Urothelium cell line (cell line): ENCODE results near the gene SLC25A44.
"Not testable (repeated sequence)": the region's sequence is repeated elsewhere in the genome, so short reads cannot be mapped to it uniquely, and the experiment has no call there.

Experiments
- DNase-seq: peaks from one replicate; pipeline ENCODE4 v3.0.0; 2011; ENCODE audit warnings: low spot score, mixed read lengths
- FAIRE-seq: peaks from 2 replicates; lab custom pipeline; 2011; peaks lifted over from hg19 to GRCh38; lab: Jason Lieb, UNC

Gene SLC25A44

DNA sequence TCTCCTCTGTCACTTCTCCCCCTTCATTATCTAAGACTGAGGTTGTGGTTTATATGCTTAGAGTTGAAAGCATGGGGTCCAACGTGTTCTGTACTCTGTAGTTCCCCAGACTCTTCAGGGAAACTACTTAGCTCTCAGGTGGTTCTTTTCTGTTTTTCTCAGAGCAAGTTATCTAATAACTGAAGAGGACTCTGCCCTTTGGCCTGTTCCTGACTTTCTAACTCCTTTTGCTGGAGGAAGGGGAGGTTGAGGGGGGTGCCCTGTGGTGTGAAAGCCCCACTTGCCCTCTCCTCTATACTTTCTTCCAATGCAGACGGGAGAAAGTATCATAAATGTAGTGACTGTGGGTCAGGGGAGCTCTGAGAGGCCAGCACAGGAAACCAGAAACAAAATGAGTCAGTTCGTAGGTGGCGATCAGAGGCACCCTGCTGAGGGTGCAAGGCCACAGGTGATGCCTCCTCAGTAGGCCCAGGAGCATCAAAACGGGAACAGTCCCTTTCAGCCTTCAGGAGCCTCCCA, 5.0 kb downstream of the SLC25A44 start:
- no peak for FAIRE-seq
- DNase-seq, result no peak

- DNase-seq, result no peak
- no peak for FAIRE-seq
Measured at GRCh38 chr1:156200044-156200443, 6.1 kb downstream of the SLC25A44 start.

- FAIRE-seq (no peak), DNase-seq (no peak)
Measured at GRCh38 chr1:156203331-156203730, 9.4 kb downstream of the SLC25A44 start.

DNA sequence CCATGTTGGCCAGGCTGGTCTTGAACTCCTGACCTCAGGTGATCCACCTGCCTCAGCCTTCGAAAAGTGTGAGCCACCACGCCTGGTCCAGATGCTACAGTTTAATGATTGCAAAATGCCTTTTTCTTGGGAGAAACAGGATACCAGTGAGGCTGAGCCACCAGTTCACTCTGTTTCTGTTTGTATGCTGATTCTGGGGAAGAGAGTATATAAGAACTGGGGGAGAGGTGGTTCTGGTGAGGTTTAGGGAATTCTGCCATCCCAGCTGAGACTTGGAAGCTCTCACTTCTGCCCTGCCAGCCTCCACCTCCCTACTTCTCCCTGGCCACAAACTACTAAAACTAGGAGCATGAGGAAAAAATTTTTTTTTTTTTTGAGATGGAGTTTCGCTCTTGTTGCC, 10.8 kb downstream of the SLC25A44 start:
- FAIRE-seq (no peak), DNase-seq (no peak)

- no peak for FAIRE-seq
- DNase-seq, result no peak
Measured at GRCh38 chr1:156211243-156211642, 17.3 kb downstream of the SLC25A44 start.

- FAIRE-seq (no peak), DNase-seq (no peak)
Measured at GRCh38 chr1:156212130-156212529, 18.2 kb downstream of the SLC25A44 start.

GRCh38 chr1:156212833-156213643, 19.1 kb downstream of the SLC25A44 start, which contains the start of gene PMF1:
PMF1 (plus strand) TSS chr1:156213007; CDS start chr1:156213016, 9 bp downstream.
- FAIRE-seq (no peak), DNase-seq (peak; percentile 99)

DNA sequence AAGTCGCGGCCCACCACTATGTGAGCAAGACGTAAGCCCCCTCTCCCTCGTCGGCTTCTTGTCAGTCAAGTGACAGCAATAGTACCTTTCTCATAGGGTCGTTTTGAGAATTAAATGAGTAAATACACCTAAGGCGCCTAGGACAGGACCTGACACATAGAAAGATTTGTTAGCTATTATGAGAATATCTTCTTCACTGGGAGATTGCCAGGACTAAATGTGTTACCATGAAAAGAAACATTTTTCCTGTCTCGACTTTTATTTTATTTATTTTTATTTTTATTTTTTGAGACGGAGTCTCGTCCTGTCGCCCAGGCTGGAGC, 19.7 kb downstream of the SLC25A44 start:
- DNase-seq (no peak), FAIRE-seq (no peak)

GRCh38 chr1:156214024-156214748, 20.3 kb downstream of the SLC25A44 start:
- FAIRE-seq (no peak), DNase-seq (peak; percentile 65)

DNA sequence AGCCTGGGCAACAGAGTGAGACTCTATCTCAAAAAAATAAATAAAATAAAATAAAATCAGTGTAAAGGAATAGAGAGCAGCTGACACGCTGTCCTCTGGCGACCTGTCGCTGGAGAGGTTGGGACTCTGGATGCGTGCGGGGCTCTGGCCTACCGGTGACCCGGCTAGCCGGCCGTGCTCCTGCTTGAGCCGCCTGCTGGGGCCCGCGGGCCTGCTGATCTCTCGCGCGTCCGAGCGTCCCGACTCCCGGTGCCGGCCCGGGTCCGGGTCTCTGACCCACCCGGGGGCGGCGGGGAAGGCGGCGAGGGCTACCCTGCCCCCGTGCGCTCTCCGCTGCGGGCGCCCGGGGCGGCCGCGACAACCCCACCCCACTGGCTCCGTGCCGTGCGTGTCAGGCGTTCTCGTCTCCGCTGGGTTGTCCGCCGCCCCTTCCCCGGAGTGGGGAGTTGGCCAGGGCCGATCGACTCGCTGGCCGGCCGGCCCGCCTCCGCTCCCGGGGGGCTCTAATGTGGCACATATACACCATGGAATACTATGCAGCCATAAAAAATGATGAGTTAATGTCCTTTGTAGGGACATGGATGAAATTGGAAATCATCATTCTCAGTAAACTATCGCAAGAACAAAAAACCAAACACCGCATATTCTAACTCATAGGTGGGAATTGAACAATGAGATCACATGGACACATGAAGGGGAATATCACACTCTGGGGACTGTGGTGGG, 22.6 kb downstream of the SLC25A44 start:
- peak; percentile 100 for FAIRE-seq
- not testable (repeated sequence) for DNase-seq

- DNase-seq (no peak), FAIRE-seq (no peak)
Measured at GRCh38 chr1:156217871-156218270, 24.0 kb downstream of the SLC25A44 start.

- FAIRE-seq (no peak), DNase-seq (no peak)
Measured at GRCh38 chr1:156220226-156220625, 26.3 kb downstream of the SLC25A44 start.

GRCh38 chr1:156221986-156222692, 28.2 kb downstream of the SLC25A44 start:
- FAIRE-seq (no peak), DNase-seq (no peak)

- no peak for FAIRE-seq
- DNase-seq, result no peak
Measured at GRCh38 chr1:156225677-156226014, 31.7 kb downstream of the SLC25A44 start.

- FAIRE-seq (no peak), DNase-seq (no peak)
Measured at GRCh38 chr1:156226116-156226538, 32.2 kb downstream of the SLC25A44 start.

- no peak for FAIRE-seq
- DNase-seq, result no peak
Measured at GRCh38 chr1:156226782-156227181, 32.9 kb downstream of the SLC25A44 start.

DNA sequence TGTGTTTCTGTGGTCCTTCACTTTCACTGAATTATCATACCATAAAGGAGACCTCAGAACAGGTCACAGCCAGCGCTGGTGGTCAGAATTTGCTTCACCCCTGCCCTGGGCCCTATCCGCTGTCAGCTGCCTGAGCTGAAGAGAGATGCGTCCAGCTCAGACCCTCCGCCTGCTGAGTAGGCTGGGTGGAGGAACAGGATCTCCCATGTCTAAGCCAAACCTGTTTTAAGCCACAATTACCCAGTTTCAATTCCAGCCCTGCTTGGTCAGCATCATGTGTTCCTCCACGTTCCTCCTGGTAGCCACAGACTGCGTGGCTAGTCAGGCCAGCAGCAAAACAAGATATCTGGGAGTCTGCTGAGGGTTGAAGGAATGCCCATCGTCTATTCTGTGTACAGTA, 34.6 kb downstream of the SLC25A44 start:
- FAIRE-seq (no peak), DNase-seq (no peak)

DNA sequence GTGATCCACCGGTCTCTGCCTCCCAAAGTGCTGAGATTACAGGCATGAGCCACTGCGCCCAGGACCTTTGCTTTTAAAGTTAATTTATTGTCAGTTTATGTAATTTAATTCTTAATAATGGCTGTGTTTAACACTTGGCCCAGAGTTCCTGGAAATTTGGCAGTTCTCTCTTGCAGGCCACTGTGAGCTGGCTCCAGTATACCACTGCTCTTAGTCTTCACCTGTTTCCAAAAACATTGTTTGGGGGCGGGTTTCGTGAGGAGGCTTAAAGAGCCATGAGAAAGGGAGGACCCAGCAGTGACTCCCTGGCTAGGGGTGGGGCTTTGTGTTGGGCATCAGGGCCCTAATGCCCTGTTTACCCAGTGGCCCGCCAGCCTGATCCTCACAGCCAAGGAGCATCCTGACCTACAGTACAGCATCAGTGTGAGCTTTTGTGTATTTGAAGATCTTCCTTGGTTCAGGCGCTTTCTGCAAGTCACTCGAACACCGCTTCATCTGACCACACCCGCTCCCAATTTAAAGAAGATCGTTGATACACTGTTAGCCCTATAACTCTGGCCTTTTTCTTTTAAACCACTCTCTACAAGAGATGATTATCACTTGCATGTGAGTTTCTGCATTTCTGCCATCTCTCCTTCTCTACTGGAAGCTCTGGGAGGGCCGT, 36.0 kb downstream of the SLC25A44 start:
- FAIRE-seq (no peak), DNase-seq (no peak)

- no peak for DNase-seq
- no peak for FAIRE-seq
Measured at GRCh38 chr1:156230473-156230837, 36.6 kb downstream of the SLC25A44 start.

- DNase-seq (no peak), FAIRE-seq (no peak)
Measured at GRCh38 chr1:156232201-156232894, 38.4 kb downstream of the SLC25A44 start.
